Rectal smooth muscle tissue (tissue), 1 donor: Measurements from ENCODE around the gene C11orf58.

Source experiments
- H3K27ac ChIP-seq: one replicate; pipeline ENCODE4 v1.7.0; 2013; ENCODE audit warnings: low read depth, low read length, inconsistent platforms
- H3K27me3 ChIP-seq: one replicate; pipeline ENCODE4 v1.7.0; 2013; ENCODE audit warnings: low read length; ENCODE audit not compliant: control insufficient read depth, insufficient read depth
- H3K36me3 ChIP-seq: one replicate; pipeline ENCODE4 v1.7.0; 2013; ENCODE audit warnings: low read length; ENCODE audit not compliant: control insufficient read depth, insufficient read depth
- H3K4me1 ChIP-seq: one replicate; pipeline ENCODE4 v1.7.0; 2013; ENCODE audit warnings: low read length; ENCODE audit not compliant: control insufficient read depth, insufficient read depth
- H3K4me3 ChIP-seq: one replicate; pipeline ENCODE4 v1.7.0; 2013; ENCODE audit warnings: low read length
- H3K9ac ChIP-seq: one replicate; pipeline ENCODE4 v1.7.0; 2013; ENCODE audit warnings: low read length

Gene C11orf58

GRCh38 chr11:16745950-16746605 lies 7.6 kb downstream of the C11orf58 start:
- no peak overlapping the region for H3K4me3 ChIP-seq
- H3K9ac ChIP-seq, result no peak overlapping the region
- H3K27me3 ChIP-seq, result no peaks in the 10 kb centered on the region
- H3K27ac ChIP-seq, result no peak overlapping the region
- peaks cover 16% of the 10 kb centered on the region for H3K4me1 ChIP-seq
- peaks cover 17% of the 10 kb centered on the region for H3K36me3 ChIP-seq

DNA sequence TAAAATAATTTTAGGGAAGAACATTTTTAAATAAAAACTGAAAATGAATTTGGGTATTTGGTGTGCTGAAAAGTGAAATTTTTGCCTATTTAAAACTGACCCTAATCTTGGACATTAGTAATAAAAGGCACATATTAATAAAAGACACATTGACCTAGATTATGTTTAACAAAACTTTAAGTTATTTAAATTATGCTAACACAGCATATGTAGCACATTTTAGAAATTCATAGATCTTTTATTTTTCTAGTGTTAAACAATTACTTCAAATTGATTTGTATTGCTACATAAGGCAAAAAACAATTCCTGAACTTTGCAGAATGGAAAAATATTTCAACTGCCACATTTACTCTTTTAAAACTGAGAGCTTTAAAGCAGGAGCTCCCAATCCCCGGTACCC lies 10.6 kb downstream of the C11orf58 start:
- Histone ChIP-seq H3K27me3 (no peaks in the 10 kb centered on the region), H3K9ac (no peak overlapping the region), H3K36me3 (peaks cover 21% of the 10 kb centered on the region), H3K4me3 (no peak overlapping the region), H3K27ac (no peak overlapping the region), H3K4me1 (peaks cover 2% of the 10 kb centered on the region)

- Histone ChIP-seq H3K9ac (no peak overlapping the region), H3K4me1 (no peaks in the 10 kb centered on the region), H3K27me3 (no peaks in the 10 kb centered on the region), H3K4me3 (no peak overlapping the region), H3K36me3 (peaks cover 21% of the 10 kb centered on the region), H3K27ac (no peak overlapping the region)
These were observed 11.2 kb downstream of the C11orf58 start for GRCh38 chr11:16749666-16750065.

DNA sequence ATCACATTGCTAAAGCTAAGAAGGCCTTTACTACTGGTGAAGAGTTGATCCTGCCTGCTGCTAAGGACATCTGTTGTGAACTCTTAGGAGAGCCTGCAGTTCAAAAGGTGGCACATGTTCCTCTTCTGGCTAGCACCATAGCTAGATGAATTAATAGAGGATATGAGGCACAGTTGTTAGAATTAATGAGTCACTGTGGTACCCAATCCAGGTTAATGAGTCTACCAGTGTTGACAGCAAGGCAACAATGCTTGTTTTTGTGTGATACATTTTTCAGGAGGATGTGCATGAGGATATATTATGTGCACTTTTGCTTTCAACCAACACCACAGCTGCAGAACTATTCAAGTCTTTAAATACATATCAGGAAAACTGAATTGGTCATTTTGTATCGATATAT lies 12.0 kb downstream of the C11orf58 start:
- peaks cover 23% of the 10 kb centered on the region for H3K36me3 ChIP-seq
- no peaks in the 10 kb centered on the region for H3K27me3 ChIP-seq
- no peak overlapping the region for H3K27ac ChIP-seq
- no peak overlapping the region for H3K4me3 ChIP-seq
- no peak overlapping the region for H3K9ac ChIP-seq
- H3K4me1 ChIP-seq, result no peaks in the 10 kb centered on the region

- Histone ChIP-seq H3K4me3 (no peak overlapping the region), H3K9ac (no peak overlapping the region), H3K27ac (no peak overlapping the region), H3K36me3 (peaks cover 3% of the 10 kb centered on the region), H3K4me1 (no peaks in the 10 kb centered on the region), H3K27me3 (no peaks in the 10 kb centered on the region)
These were observed 20.1 kb downstream of the C11orf58 start for GRCh38 chr11:16758382-16759024.

GRCh38 chr11:16759857-16760508 lies 21.5 kb downstream of the C11orf58 start:
- Histone ChIP-seq H3K9ac (no peak overlapping the region), H3K27ac (no peak overlapping the region), H3K36me3 (peaks cover under 1% of the 10 kb centered on the region), H3K4me3 (no peak overlapping the region), H3K27me3 (no peaks in the 10 kb centered on the region), H3K4me1 (no peaks in the 10 kb centered on the region)

DNA sequence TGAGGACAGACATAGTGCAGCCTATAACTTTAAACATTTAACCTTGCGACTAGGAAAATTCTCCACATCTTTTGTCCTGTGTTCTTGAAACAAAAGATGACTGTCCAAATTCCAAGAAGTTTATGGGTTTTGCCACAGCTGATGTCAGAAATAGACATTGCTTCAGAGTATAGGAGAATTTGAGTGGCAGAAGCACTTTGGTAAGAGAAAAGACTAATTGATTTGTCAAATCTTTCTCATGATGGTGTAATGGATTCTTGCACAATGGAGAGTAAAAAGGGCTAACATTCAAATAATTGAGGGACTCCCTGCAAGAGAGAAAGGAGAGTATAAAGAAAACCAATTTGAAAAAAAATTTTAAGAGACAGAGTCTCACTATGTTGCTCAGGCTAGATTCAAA lies 25.3 kb downstream of the C11orf58 start:
- Histone ChIP-seq H3K27ac (no peak overlapping the region), H3K9ac (no peak overlapping the region), H3K27me3 (no peaks in the 10 kb centered on the region), H3K36me3 (no peaks in the 10 kb centered on the region), H3K4me3 (no peak overlapping the region), H3K4me1 (no peaks in the 10 kb centered on the region)

DNA sequence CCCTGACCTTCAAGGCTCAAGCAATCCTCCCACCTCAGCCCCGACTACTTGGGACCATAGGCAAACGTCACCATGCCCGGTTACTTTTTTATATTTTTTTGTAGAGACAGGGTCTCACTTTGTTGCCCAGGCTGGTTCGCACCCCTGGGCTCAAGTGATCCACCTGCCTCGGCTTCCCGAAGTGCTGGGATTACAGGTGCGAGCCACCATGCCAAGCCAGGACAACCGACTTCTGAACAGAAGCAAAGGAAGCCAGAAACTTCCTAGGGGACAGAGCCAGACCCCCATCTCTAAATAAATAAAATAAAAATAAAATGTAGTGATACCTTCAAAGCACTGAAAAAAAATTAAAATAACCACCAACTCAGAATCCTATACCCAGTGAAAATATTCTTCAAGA lies 26.4 kb downstream of the C11orf58 start:
- no peak overlapping the region for H3K9ac ChIP-seq
- no peaks in the 10 kb centered on the region for H3K36me3 ChIP-seq
- no peak overlapping the region for H3K27ac ChIP-seq
- no peaks in the 10 kb centered on the region for H3K4me1 ChIP-seq
- no peak overlapping the region for H3K4me3 ChIP-seq
- no peaks in the 10 kb centered on the region for H3K27me3 ChIP-seq

DNA sequence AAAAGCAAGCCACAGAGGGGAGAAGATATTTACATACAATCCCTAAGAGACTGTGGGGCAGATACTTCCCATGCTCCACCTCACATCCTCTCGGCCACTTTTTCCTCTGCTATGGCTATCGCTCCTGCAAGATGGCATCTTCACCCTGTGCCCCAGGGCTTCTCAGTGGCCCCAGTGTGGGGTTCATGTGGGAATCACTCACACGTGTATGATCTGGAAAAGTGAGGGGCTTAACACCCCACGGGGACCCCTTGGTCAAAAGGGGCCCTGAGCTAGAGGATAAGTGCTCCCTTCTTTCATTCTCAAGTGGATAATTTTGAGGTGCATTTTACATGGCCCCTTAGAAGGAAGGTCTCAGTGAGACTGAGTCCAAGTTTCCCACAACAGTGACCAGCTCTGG lies 28.7 kb downstream of the C11orf58 start:
- no peaks in the 10 kb centered on the region for H3K27me3 ChIP-seq
- no peak overlapping the region for H3K4me3 ChIP-seq
- no peaks in the 10 kb centered on the region for H3K4me1 ChIP-seq
- H3K9ac ChIP-seq, result no peak overlapping the region
- no peaks in the 10 kb centered on the region for H3K36me3 ChIP-seq
- no peak overlapping the region for H3K27ac ChIP-seq

- no peaks in the 10 kb centered on the region for H3K27me3 ChIP-seq
- H3K36me3 ChIP-seq, result no peaks in the 10 kb centered on the region
- H3K4me3 ChIP-seq, result no peak overlapping the region
- H3K27ac ChIP-seq, result no peak overlapping the region
- no peaks in the 10 kb centered on the region for H3K4me1 ChIP-seq
- H3K9ac ChIP-seq, result no peak overlapping the region
These were observed 29.5 kb downstream of the C11orf58 start for GRCh38 chr11:16767957-16768356.

GRCh38 chr11:16769386-16769785 lies 30.9 kb downstream of the C11orf58 start:
- no peak overlapping the region for H3K4me3 ChIP-seq
- no peaks in the 10 kb centered on the region for H3K4me1 ChIP-seq
- no peaks in the 10 kb centered on the region for H3K27me3 ChIP-seq
- H3K9ac ChIP-seq, result no peak overlapping the region
- no peaks in the 10 kb centered on the region for H3K36me3 ChIP-seq
- H3K27ac ChIP-seq, result no peak overlapping the region

- Histone ChIP-seq H3K9ac (no peak overlapping the region), H3K36me3 (no peaks in the 10 kb centered on the region), H3K27me3 (no peaks in the 10 kb centered on the region), H3K4me3 (no peak overlapping the region), H3K4me1 (no peaks in the 10 kb centered on the region), H3K27ac (no peak overlapping the region)
These were observed 31.6 kb downstream of the C11orf58 start for GRCh38 chr11:16770016-16770415.
